ENCODE measurements around the gene MAPK14.

- TF ChIP-seq, protein P1, sequence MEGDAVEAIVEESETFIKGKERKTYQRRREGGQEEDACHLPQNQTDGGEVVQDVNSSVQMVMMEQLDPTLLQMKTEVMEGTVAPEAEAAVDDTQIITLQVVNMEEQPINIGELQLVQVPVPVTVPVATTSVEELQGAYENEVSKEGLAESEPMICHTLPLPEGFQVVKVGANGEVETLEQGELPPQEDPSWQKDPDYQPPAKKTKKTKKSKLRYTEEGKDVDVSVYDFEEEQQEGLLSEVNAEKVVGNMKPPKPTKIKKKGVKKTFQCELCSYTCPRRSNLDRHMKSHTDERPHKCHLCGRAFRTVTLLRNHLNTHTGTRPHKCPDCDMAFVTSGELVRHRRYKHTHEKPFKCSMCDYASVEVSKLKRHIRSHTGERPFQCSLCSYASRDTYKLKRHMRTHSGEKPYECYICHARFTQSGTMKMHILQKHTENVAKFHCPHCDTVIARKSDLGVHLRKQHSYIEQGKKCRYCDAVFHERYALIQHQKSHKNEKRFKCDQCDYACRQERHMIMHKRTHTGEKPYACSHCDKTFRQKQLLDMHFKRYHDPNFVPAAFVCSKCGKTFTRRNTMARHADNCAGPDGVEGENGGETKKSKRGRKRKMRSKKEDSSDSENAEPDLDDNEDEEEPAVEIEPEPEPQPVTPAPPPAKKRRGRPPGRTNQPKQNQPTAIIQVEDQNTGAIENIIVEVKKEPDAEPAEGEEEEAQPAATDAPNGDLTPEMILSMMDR (IDR thresholded peaks at IDR 0.05; ENCODE audit: extremely low read depth in 1 of 2, insufficient read depth in 1 of 2, low read depth in 1 of 2, low read length in 2 of 2), result no peak
- TF ChIP-seq POLR2A (IDR thresholded peaks at IDR 0.05; ENCODE audit: low read depth, low read length) (no peak), GATA2 (IDR thresholded peaks at IDR 0.05; ENCODE audit: insufficient read depth, insufficient read length, low read depth, low read length) (no peak), POLR2AphosphoS5 (IDR thresholded peaks at IDR 0.05; ENCODE audit: insufficient read depth, low read depth, low read length) (no peak), EZH2 (IDR thresholded peaks at IDR 0.05; ENCODE audit: borderline replicate concordance, low read depth, low read length, severe bottlenecking) (no peak)
These were observed 75.2 kb downstream of the MAPK14 start for GRCh38 chr6:36102853-36103252.
